Measurements from ENCODE around the gene UACA.
A peak's percentile ranks its signal among the peaks of the same experiment; 100 is the strongest.
"Not testable (repeated sequence)": the region's sequence is repeated elsewhere in the genome, so short reads cannot be mapped to it uniquely, and the experiment has no call there.

UACA gene

DNA sequence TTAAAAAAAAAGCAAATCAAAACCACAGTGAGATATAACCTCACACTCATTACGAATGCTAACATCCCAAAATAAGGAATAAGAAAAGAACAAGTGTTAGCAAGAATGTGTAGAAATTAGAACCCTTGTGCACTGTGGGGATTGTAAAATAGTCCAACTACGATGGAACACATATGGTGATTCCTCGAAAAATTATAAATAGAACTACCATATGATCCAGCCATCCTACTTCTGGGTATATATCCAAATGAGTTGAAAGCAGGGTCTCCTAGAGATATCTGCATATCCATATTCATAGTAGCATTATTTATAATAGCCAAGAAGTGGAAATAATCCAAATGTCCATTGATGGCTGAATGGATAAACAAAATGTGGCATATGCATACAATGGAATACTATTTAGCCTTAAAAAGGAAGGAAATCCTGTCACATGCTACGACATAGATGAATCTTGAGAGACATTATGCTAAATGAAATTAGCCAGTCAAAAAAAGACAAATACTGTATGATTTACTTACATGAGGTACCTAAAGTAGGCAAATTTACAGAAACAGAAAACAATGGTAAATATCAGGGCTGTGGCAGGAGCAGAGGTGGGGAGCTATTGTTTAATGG lies 55.6 kb downstream of the UACA start:
- DNase-seq (ENCODE audit: low spot score), result no peak

DNA sequence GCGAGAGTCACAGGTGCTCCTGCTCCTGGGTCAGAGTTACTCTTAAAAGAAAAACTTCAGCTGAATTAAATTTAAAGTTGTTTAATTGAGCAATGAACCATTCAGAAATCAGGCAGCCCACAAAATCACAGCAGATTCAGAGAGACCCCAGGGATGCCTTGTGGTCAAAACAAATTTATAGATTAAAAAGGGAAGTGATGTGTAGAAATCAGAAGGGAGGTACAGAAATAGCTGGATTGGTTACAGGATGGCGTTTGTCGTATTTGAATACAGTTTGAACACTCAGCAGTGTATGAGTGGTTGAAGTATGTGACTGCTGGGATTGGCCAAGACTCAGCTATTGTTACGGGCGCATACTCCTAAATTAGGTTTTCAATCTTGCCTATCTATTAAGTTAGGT lies 58.6 kb downstream of the UACA start:
- DNase-seq (ENCODE audit: low spot score), result no peak

DNA sequence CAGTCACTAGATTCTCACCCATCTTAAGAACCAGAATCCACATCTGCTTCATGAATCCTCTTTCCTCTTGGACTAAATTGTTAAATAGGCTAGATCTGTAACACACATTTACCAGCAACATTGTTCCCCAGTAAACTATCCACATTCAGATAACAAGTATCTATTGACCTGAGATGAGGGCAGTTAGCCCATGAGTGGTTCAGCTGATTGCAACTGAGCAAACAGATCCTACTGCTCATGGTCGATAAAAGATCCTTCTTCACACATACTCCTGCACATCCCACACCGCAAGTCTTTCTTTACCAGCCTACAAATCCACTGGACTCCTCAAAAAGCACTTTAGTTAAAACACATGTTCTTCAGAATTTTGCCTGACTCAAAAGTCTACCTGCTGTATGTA lies 59.2 kb downstream of the UACA start:
- DNase-seq (ENCODE audit: low spot score), result no peak

DNA sequence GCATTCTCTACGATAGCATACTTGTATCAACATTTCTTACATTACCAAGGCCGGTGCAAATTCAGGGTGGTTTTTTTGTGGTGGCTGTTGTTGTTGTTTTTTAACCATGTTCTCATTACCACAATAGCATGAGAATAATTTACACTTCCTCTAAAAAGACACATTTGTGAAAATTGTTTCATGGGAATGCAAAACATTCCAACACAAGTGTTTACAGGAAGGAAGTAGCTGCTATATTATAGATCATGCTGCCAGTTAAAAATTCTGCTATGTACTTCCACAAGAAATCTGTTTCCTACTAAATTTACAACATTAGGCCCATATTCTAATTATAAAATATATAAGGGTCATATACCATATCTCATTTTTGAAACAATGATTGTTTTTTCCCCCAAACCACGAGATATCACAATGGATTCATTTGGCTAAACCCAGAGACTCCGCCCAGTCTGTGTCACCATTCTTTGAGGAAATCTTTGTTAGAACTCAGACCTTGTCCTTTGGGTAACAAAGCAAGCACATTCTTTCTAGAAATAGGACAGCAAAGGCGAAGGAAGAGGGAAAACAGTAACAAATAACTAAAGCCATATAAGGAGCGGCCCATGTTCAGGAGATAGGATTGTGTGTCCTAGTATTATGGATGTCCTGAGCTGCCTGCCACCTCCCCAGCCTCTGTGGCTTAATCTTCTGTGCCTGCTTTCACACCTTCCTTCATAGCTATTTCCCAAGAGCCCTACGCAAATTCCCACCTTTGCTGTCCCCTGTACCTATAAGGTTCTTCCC lies 60.1 kb downstream of the UACA start:
- peak; percentile 29 for DNase-seq (ENCODE audit: low spot score)

DNA sequence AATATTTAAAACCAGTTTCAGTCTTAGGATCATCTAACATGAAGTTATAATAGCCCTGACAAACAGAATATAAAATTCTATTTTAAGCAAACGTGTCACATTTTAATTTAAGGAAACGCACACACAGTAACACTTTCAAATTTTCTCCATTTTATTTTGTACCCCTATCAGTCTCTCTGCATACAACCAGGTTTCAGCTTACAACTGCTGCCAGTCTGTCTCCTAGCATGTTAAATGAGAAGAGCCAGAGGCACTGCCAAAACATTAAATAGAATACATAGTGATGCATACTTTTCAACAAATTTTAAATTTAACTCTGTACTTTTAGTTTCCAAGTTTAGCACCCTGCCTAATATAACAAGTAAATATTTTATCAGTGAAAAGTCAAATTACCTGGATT lies 60.8 kb downstream of the UACA start:
- DNase-seq (ENCODE audit: low spot score), result no peak

DNA sequence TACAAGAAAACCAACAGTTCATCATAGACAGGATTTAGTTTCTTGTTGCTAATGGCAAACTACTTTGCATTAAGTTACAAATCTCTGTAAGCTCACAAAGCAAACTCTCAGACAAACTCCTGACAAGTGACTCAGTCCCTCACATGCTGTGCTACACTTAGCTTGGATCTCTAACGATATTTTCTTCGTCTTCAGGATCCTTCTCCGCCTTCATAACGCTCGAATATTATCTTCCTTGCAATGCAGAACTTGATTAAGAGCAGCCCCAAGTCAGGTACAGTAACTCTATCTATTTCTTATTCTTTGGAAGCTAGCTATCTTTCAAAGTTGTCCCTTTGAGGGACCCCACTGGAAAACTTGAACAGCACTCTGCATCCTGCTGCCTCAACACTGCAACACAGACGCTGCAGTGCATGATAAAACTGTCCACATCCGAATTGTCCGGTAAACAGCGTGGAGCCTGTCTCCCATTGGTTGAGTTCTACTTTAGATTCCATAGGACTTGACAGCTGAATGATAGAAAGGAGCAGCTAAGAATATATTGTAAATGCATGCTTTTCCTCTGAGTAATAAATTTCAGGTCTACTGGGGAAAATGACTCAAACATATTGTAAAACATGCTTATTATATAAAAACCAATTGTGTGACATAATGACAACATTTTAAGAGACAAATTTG lies 61.3 kb downstream of the UACA start:
- peak; percentile 17 for DNase-seq (ENCODE audit: low spot score)

DNA sequence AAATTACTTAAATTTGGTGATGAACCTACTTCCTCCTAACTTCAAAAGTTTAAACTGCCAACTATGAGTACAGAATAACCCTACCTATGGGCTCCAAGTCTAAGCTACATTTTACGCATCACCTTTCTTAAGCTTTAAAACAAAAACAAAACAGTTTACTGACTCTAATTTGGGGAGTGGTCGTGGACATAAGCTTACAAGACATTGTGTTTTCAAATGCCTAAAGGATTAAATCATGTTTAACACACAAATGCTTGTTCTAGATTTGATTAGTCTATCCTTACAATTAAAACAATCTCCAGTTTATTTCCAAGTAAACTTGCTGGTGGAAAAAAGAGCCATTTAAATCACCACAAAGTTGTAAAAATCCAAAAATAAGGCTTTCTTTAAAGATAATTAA lies 62.2 kb downstream of the UACA start:
- DNase-seq (ENCODE audit: low spot score), result no peak

DNA sequence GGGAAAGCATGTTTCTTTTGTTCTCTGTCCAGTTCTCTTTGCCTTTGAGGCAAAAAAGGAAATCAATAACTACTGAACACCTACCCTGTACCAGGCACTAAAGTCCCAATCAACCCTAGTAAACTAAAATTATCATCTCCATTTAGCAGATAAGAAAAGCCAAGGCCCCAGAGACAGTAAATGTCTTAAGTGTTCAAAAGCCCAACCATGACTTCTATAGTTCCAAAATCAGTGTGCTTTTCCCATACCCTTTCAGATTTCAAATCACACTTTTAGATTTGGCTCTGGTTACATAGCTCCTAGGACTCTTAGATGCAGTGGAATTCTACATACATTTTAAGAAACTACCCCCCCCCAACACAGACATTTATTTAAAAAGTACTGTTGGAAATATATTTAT lies 63.5 kb downstream of the UACA start:
- no peak for DNase-seq (ENCODE audit: low spot score)

DNA sequence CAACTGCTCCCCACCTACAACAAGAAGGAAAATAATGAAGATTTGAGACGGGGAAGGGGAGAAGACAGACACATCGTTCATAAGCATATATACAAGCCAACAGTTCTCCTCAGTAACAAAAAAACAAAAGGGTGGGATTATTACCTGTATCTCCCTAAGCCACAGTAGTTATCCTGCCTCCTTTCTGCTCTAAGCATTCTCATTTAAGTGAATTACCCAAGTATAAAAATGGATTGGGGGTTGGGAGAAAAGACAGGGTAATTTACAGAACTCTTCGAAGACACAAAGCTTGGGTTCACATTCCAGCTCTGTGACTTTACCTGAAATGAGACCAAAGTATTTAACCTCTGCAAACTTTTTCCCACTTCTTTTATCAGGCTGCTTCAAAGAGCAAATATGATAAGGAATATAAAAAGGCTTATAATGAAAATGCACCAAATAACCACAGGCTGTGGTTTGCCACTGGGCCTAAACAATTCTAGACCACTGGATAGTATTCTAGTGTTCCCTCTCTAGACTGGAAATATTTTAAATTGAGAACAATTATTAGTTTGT lies 64.4 kb downstream of the UACA start:
- DNase-seq (ENCODE audit: low spot score), result no peak

DNA sequence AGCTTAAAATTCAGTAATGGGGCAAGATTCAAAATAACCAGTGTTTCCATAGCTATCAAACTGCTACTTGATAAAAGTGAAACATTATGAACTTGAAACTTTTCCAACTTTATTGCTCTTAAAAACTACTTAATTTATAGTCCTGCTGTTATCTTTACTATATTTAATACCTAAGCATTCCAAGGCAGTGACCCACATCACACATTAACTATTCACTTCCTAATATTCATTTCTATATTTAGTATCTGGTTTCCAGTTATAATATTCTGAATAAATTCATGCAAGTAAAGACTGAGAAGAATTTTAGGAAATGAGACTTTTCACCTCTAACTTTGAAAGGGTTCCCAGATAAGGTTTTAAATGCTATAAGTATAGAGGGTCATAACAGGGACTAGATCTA lies 64.9 kb downstream of the UACA start:
- DNase-seq (ENCODE audit: low spot score), result no peak

DNA sequence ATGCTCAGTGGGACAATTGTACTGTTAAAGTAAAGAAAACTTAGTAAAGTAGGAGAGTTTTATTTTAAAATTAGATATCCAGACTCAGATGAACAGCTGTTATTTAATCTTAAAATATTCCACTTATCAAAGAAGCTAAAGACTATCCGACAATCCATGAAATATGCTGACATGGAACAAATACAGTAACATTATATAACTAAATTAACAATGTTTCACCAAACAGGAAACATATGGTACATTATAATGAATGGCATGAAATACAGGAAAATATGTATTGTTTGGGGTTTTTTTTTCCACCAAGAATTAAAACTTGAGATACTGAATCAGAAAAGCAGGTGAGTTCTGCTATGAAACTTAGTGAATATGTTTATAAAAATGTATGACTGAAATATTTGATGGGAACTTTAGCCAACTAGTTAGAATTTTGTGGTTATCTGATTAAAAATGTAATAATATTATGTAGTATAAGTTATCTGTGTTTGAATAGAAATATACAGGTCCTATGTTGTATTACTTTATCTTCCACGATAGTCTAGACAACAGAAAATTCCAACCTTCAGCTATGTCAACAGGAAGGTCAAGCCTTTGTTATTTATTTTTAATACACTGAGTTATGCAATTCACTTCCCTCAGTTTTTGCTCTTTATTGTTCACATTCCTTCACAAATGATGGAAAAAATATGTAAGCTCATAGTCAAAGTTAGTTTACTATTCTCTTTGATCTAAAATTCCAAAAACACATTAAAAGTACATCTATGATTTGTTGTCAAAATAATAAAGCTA lies 72.7 kb downstream of the UACA start:
- no peak for DNase-seq (ENCODE audit: low spot score)

DNA sequence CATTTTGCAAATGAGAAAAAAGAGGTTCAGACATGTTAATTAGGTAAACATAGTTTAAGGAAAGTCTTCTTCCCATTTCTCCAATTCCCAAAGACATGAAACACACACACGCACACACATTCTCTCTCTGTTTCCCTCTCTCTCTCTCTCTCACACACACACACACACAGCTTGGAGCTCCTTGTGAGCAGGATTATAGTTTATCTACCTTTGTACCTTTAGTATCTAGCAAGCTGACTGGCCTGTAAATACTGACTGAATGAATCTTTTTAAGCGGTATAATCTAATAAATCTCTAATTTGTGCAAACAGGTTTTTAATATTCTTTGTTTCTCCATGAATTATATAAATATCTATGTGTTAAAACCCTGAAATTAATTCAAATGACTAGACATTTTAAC lies 73.3 kb downstream of the UACA start:
- DNase-seq (ENCODE audit: low spot score), result no peak

DNA sequence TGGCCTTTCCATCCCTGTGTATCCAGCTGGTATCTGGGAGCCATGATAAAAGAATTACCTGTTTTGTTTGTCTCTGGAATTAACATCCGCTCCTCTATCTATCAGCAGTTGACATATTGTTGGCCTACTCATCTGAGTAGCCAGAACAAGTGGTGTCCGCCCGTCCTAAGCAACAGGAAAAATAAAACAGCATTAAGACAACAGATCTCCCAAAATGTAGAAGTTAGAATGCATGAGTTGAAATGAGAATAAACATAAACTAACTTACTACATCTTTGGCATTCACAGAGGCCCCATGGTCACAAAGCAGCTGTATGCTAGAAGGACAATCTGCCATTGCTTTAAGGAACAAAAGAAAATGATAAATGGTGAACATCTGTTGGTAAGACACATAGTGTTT lies 75.9 kb downstream of the UACA start:
- no peak for DNase-seq (ENCODE audit: low spot score)

DNA sequence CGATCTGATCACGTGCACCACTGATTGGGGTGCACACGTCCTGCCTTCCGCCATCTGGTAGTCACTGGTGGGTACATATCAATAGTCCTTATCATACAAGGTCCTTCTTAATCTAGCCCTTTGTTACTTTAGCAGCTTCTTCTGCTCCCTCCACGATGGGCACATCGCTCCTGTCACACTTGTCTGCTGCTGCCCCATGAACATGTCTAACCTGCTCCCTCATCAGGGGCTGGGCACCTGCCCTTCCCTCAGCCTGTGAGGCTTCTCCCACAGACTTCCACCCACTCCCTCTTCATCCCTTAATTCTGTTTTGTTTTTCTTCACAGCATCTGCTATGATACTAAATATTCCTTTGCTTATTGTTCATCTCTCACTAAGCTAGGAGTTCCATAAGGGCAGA lies 82.5 kb downstream of the UACA start:
- DNase-seq (ENCODE audit: low spot score), result no peak

DNA sequence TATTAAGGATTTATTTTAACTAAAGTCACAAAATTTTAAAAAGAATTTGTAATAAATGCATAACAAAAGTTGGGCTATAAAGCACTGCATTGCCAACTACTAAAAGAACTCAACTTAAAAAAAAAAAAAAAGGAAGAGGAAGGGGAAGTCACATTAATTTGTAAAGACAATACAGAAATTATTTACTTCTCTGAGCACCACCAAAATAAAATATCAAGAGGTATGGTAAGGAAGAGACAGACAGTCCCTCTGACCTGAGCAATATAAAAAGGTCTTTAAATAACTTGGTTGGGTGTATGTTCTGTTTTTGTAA lies 83.5 kb downstream of the UACA start:
- DNase-seq (ENCODE audit: low spot score), result no peak

DNA sequence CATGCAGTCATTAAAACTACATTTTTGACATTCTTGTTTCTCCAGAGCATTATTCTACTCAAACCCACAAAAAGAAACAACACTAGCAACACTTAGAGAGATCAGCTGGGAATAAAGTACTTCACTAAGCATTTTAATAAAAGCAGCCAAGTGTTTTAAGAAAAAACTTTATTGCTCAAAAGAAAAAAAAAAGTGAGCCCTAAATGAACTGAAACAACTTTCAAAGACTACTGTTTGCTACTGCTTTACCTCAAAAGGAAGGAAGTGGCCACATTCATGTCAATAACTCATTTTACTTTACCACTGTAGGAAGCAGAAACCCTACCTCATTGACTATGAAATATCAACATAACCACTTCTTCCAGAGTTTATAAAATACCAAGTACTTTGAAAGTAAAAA lies 91.3 kb downstream of the UACA start:
- no peak for DNase-seq (ENCODE audit: low spot score)

DNA sequence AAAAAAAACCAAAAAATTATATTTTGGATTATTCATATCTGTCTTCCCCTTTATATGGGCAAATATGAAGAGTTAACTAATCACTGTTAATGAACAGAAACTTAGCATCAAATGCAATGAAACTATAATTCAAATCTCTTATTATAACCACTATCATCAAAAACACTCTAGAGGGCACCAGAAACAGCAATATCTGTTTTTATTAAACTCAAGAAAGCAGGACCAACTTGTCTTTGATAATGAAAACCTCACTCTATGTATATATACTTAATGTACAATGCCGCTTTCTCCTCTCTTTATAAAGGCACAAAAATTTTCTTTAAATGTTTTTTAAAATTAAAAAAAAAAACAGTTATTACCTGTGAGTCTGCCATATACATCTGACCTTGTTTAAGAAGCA lies 92.7 kb downstream of the UACA start:
- no peak for DNase-seq (ENCODE audit: low spot score)

DNA sequence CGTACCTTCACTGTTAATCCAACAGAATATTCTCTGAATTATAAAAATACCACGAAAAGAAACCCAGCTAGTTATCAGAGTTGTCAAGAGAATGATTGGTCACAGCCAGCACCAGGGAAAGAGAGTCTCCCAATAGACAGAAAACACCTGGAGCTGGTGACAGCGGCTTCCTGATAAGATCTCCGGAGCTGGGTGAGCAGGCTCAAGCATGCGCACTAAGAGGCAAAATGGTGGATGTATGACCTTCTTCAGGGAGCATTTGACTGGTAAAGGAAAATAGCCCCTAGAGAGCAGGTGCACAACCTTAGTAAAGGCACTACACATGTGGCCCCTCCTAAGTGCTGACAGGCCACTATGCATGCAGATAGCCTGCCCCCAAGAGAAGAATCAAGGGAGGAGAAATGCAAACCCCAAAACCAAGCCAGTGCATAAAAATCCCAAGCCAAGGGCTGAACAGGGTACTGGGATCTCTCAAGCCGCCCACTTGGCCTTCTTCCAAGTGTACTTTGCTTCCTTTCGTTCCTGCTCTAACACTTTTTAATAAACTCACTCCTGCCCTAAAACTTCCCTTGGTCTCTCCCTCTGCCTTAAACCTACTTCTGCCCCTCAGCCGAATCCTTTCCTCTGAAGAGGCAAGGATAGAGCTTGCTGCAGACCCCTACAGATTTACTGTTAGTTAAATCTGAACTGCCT lies 93.2 kb downstream of the UACA start:
- DNase-seq (ENCODE audit: low spot score), result no peak

DNA sequence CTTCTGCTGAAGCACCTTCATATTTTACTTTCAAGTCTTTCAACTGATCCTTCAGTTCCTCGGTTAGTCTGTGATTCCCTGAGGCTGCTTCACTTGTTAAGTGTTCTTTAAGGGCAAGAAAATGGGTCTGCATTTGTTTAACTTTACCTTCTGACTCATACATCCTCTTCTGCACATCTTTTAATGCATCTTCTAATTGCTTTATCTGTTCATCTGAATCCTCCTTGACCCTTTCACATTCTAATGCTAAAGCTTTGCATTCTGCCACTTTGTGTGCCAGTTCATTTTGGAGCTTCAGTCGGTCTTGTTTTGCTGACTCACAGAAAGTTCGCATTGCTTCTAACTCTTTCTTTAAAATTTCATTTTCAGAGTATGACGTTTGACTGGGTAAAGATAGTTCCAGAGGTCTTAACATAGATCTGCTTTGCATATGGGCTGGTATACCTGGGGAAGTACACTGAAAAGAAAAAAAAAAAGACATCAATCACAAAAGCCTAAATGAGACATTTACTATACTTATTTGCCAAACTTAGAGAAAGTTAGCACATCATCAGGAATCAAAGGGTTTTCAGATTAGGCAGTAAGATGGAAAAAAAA lies 94.3 kb downstream of the UACA start:
- DNase-seq (ENCODE audit: low spot score), result no peak

DNA sequence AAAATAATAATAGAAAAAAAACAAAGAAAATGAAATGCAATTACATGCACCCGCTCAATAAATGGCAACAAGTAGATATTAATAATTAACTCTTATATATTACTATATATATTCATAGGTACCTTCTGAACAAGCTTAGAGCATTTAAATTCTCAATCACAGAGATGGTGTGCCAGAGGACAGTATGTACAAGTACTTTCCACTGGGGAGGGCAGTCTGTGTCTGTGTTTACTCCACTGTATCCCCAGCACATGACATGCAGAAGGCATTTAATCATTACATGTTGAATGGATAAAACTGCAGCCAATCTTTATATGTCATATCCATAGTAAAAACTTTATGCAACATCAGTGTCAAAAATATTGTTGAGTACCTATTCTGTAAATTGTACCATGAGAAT lies 97.8 kb downstream of the UACA start:
- no peak for DNase-seq (ENCODE audit: low spot score)

DNA sequence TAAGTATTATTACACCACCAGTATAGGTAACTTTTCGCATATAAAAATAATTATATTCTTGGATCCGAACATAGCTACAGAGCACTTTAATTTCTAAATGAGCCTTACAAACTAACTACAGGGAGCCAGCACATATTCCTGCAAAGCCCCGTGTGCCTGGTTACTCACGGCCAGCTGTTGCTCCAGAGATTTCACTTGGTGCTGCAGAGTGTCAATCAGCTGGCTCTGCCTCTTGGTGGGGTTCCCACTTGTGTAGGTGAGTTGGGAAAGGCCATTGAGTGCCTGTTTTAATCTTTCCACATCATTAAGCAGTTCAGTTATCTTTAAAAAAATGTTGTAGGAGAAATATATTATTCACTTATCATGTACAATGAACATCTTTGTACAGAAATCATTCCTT lies 98.9 kb downstream of the UACA start:
- DNase-seq (ENCODE audit: low spot score), result no peak

DNA sequence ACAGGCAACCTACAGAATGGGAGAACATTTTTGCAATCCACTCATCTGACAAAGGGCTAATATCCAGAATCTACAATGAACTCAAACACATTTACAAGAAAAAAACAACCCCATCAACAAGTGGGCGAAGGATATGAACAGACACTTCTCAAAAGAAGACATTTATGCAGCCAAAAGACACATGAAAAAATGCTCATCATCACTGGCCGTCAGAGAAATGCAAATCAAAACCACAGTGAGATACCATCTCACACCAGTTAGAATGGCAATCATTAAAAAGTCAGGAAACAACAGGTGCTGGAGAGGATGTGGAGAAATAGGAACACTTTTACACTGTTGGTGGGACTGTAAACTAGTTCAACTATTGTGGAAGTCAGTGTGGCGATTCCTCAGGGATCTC lies 100.3 kb downstream of the UACA start:
- not testable (repeated sequence) for DNase-seq (ENCODE audit: low spot score)
